Activated CD4-positive, alpha-beta memory T cell treated with anti-CD3 and anti-CD28 coated beads for 36 hours (primary cell): ENCODE data around the gene NMU. TPM values are rescaled to one million over a fixed set of nuclear protein-coding genes. Genes with fewer than 3 reads are reported as not detected.
"Not testable (repeated sequence)": the region's sequence is repeated elsewhere in the genome, so short reads cannot be mapped to it uniquely, and the experiment has no call there.

ENCODE experiments used
- CTCF ChIA-PET: fragments of 350-600 bp; sonication (Branson Sonifier 250); formaldehyde crosslinking; loops from one replicate; lab custom pipeline; 2021; ENCODE audit warnings: antibody characterized with exemption, inconsistent platforms; lab: Charles Lee
- POLR2A ChIA-PET: fragments of 350-600 bp; sonication (Branson Sonifier 250); formaldehyde crosslinking; loops from one replicate; lab custom pipeline; 2021; ENCODE audit warnings: antibody characterized with exemption; lab: Charles Lee
- DNase-seq: peaks from one replicate; pipeline ENCODE4 v3.0.0-alpha.2; 2020
- H3K27ac Mint-ChIP-seq: one replicate; pipeline ENCODE4 v1.8.0; 2021; ENCODE audit warnings: mixed read lengths
- H3K27me3 Mint-ChIP-seq: one replicate; pipeline ENCODE4 v1.8.0; 2021; ENCODE audit warnings: mixed read lengths
- H3K36me3 Mint-ChIP-seq: one replicate; pipeline ENCODE4 v1.8.0; 2021; ENCODE audit warnings: mixed read lengths
- H3K4me1 Mint-ChIP-seq: one replicate; pipeline ENCODE4 v1.8.0; 2021; ENCODE audit warnings: low read depth, mixed read lengths
- H3K4me3 Mint-ChIP-seq: one replicate; pipeline ENCODE4 v1.8.0; 2021; ENCODE audit warnings: mild to moderate bottlenecking, mixed read lengths
- H3K9me3 Mint-ChIP-seq: one replicate; pipeline ENCODE4 v1.8.0; 2021; ENCODE audit warnings: mixed read lengths
- intact Hi-C: fragments of 100-400 bp; cut with micrococcal nuclease; formaldehyde crosslinking; loops from one replicate; pipeline ENCODE4 v1.15.1; 2023
- total RNA-seq, 2 experiments: library from RNA; stranded (reverse); gene quantifications; one replicate each; pipeline ENCODE4 v1.2.3, GENCODE V29; 2021

NMU gene, protein sequence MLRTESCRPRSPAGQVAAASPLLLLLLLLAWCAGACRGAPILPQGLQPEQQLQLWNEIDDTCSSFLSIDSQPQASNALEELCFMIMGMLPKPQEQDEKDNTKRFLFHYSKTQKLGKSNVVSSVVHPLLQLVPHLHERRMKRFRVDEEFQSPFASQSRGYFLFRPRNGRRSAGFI
- total RNA-seq, result under 1 TPM in 1 of 2 experiments, not detected in 1; 0.63 TPM

DNA sequence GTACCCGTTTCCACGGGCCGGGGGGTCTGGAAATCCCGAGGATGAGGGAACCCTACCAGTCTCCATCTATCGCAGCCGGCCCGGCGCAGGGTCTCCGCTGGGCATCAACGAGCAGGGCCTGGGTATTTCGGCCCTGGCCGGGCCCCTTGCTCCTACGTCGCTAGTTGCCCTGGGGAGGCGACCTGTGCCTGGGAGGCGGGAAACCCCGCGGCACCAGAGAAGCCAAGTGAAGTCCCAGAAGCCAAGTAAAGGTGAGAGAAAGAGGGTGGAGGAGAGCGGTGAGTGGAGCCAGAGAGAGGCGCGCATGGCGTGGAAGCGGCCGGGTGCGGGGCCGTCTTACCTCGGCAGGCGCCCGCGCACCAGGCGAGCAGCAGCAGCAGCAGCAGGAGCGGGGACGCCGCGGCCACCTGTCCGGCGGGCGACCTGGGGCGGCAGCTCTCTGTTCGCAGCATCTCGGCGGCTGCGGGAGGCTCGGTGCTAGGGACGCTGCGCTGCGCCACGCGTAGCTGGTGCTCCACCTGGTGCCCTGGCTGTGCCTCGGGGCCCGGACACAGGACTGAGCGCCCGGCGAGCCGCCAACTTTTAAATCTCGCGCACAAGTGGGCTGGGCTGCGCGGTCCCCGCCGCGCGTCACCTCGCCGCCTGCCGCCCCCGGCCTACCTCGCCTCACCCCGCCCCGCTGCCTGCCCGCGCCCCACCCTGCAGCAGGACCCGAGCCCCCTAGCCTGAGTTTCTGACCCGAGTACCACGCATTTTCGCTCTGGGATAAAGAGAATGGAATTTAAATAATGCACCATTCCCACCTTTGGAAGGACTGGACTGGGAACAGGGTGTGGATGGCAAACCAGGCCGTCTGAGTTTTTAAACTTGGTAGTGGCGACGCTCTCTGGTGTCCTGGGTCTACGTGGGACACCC, at the start of gene NMU:
Gene NMU, minus strand, starts transcription at position 558 of the 915 bp plus-strand sequence. Its CDS starts 106 bp downstream, at position 452.
- intact Hi-C loops, result no loop called here
- no peak within 1 kb of the TSS for H3K27ac Mint-ChIP-seq

GRCh38 chr4:55684276-55684675, 48.2 kb upstream of the NMU start:
- DNase-seq, result no peak
- Mint-ChIP-seq H3K27me3 (peaks cover 2% of the 10 kb centered on the region), H3K4me1 (no peaks in the 10 kb centered on the region), H3K27ac (no peak overlapping the region), H3K36me3 (no peaks in the 10 kb centered on the region), H3K4me3 (no peak overlapping the region), H3K9me3 (peaks cover 3% of the 10 kb centered on the region)
- intact Hi-C loops, result no loop called here
- ChIA-PET CTCF (no interaction called here), POLR2A (no interaction called here)

More for the DNA sequence above, at the start of gene NMU:
- Mint-ChIP-seq H3K4me3 (peak within 1 kb of the TSS; percentile 61), H3K27me3 (peaks cover 46% of the 10 kb centered on the region), H3K4me1 (peaks cover 14% of the 10 kb centered on the region), H3K9me3 (no peaks in the 10 kb centered on the region), H3K36me3 (no peaks in the 10 kb centered on the region)
- POLR2A ChIA-PET, result no interaction called here
- peak; percentile 61 for DNase-seq
- CTCF ChIA-PET, result interaction anchor here (0.7 to 1.1 kb wide), 2 partner anchors 33 to 200 kb away, joined by 3 read pairs; no protein-coding TSS in a partner anchor

GRCh38 chr4:55682797-55683196, 46.7 kb upstream of the NMU start:
- H3K27me3 Mint-ChIP-seq, H3K9me3 Mint-ChIP-seq, POLR2A ChIA-PET, H3K36me3 Mint-ChIP-seq, DNase-seq, H3K27ac Mint-ChIP-seq, intact Hi-C loops, H3K4me1 Mint-ChIP-seq, H3K4me3 Mint-ChIP-seq, CTCF ChIA-PET: not testable (repeated sequence)

GRCh38 chr4:55682295-55682694, 46.2 kb upstream of the NMU start:
- Mint-ChIP-seq H3K27me3 (peaks cover 4% of the 10 kb centered on the region), H3K27ac (no peak overlapping the region), H3K4me3 (no peak overlapping the region), H3K4me1 (no peaks in the 10 kb centered on the region), H3K36me3 (no peaks in the 10 kb centered on the region), H3K9me3 (peaks cover 3% of the 10 kb centered on the region)
- CTCF ChIA-PET, result no interaction called here
- POLR2A ChIA-PET, result no interaction called here
- intact Hi-C loops, result no loop called here
- no peak for DNase-seq

- no peaks in the 10 kb centered on the region for H3K4me1 Mint-ChIP-seq
- no peaks in the 10 kb centered on the region for H3K36me3 Mint-ChIP-seq
- H3K9me3 Mint-ChIP-seq, result peaks cover 3% of the 10 kb centered on the region
These were observed 45.3 kb upstream of the NMU start for GRCh38 chr4:55681430-55681829.

DNA sequence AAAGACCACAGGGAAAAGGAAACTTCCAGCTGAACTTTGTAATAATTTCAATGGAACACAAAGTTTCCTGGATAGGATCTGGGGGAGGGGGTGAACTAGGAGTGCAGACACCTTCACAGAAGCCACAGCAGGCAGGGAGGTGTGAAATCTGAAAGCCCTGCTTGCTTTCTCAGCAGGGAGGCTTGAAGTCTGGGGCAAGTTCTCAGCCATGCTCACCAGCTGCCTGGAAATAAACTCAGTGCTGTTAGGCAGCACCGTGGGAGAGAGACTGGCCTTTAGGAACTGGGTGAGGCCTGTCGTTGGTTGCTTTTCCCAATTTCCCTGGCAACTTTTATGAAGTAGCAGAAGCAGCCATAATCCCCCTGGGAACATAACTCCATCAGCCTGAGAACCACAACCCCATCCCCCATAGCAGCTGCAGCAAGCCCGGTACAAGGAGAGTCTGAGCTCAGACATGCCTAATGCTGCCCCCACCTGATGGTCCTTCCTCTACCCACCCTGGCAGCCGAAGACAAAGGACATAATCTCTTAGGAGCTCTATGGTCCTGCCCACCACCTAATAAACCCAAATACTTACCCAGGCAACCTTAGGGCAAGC, 39.2 kb upstream of the NMU start:
- POLR2A ChIA-PET, result no interaction called here
- Mint-ChIP-seq H3K4me1 (no peaks in the 10 kb centered on the region), H3K27me3 (peaks cover 9% of the 10 kb centered on the region), H3K36me3 (no peaks in the 10 kb centered on the region), H3K4me3 (no peak overlapping the region), H3K9me3 (no peaks in the 10 kb centered on the region), H3K27ac (no peak overlapping the region)
- intact Hi-C loops, result no loop called here
- CTCF ChIA-PET, result no interaction called here
- DNase-seq, result no peak

More at GRCh38 chr4:55681430-55681829, 45.3 kb upstream of the NMU start:
- H3K4me3 Mint-ChIP-seq, result no peak overlapping the region
- peaks cover 3% of the 10 kb centered on the region for H3K27me3 Mint-ChIP-seq
- ChIA-PET CTCF (no interaction called here), POLR2A (no interaction called here)
- DNase-seq, result no peak
- no peak overlapping the region for H3K27ac Mint-ChIP-seq
- intact Hi-C loops, result no loop called here

DNA sequence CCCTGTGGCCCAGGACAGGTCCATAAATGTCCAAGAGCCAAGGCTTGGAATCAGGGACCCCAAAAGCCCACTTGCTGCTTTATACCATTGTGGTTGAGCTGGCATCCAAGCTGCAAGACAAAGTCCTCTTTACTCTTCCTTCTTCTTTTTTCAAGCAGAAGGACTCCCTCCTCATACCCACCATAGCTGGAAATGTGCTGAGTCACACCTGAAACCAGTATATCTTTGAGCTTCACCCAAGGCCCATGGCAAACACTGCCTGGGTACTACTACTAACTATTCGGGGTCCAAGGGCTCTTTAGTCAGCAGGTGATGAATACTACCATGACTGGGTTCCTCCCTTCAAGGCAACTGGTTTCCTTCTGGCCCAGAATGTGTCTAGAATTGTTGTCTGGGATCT, 37.3 kb upstream of the NMU start:
- Mint-ChIP-seq H3K4me1 (no peaks in the 10 kb centered on the region), H3K9me3 (no peaks in the 10 kb centered on the region), H3K27me3 (peaks cover 15% of the 10 kb centered on the region), H3K27ac (no peak overlapping the region), H3K4me3 (no peak overlapping the region), H3K36me3 (no peaks in the 10 kb centered on the region)
- POLR2A ChIA-PET, result no interaction called here
- intact Hi-C loops, result no loop called here
- CTCF ChIA-PET, result no interaction called here
- DNase-seq, result no peak

DNA sequence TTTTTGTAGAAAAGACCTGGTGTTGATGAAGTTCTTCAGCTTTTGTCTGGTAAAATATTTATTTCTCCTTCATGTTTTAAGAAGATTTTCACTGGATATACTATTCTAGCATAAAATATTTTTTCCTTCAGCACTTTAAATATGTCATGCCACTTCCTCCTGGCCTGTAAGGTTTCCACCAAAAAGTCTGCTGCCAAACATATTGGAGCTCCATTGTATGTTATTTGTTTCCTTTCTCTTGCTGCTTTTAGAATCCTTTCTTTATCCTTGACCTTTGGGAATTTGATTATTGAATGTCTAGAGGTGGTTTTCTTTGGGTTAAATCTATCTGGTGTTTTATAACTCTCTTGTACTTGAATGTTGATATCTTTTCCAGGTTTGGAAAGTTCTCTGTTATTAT, 35.6 kb upstream of the NMU start:
- Mint-ChIP-seq H3K4me3 (no peak overlapping the region), H3K4me1 (no peaks in the 10 kb centered on the region), H3K27me3 (peaks cover 15% of the 10 kb centered on the region), H3K9me3 (no peaks in the 10 kb centered on the region), H3K27ac (no peak overlapping the region), H3K36me3 (no peaks in the 10 kb centered on the region)
- ChIA-PET CTCF (no interaction called here), POLR2A (no interaction called here)
- intact Hi-C loops, result no loop called here
- DNase-seq, result no peak

GRCh38 chr4:55670695-55671094, 34.6 kb upstream of the NMU start:
- no peaks in the 10 kb centered on the region for H3K9me3 Mint-ChIP-seq
- CTCF ChIA-PET, result no interaction called here

DNA sequence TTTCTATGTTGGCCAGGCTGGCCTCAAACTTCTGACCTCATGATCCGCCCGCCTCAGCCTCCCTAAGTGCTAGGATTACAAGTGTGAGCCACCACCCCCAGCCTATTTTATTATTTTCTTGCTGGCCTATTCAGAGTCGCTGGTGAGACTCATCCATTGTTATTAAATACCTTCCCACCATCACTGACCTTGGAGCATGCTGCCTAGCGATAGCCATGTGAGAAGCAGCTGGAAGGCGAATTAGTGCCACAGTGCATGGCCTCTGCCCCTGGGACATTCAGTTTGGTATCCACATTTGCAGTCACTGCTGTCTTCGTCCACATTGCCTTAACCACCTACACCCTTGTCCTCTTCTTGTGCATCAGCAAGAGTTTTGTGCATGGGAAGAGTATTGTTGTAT, 32.4 kb upstream of the NMU start:
- no peaks in the 10 kb centered on the region for H3K9me3 Mint-ChIP-seq
- POLR2A ChIA-PET, result no interaction called here
- H3K27me3 Mint-ChIP-seq, result peaks cover 23% of the 10 kb centered on the region

More at GRCh38 chr4:55670695-55671094, 34.6 kb upstream of the NMU start:
- DNase-seq, result no peak
- POLR2A ChIA-PET, result no interaction called here
- peaks cover 16% of the 10 kb centered on the region for H3K27me3 Mint-ChIP-seq
- no peak overlapping the region for H3K4me3 Mint-ChIP-seq
- H3K36me3 Mint-ChIP-seq, result no peaks in the 10 kb centered on the region
- H3K4me1 Mint-ChIP-seq, result no peaks in the 10 kb centered on the region
- intact Hi-C loops, result no loop called here
- no peak overlapping the region for H3K27ac Mint-ChIP-seq

GRCh38 chr4:55666535-55666934, 30.4 kb upstream of the NMU start:
- CTCF ChIA-PET, result no interaction called here
- no peak overlapping the region for H3K4me3 Mint-ChIP-seq
- peaks cover 2% of the 10 kb centered on the region for H3K9me3 Mint-ChIP-seq
- no peak for DNase-seq
- peaks cover 3% of the 10 kb centered on the region for H3K4me1 Mint-ChIP-seq
- no peak overlapping the region for H3K27ac Mint-ChIP-seq
- no peaks in the 10 kb centered on the region for H3K36me3 Mint-ChIP-seq
- intact Hi-C loops, result no loop called here
- POLR2A ChIA-PET, result no interaction called here
- peaks cover 18% of the 10 kb centered on the region for H3K27me3 Mint-ChIP-seq

More for the DNA sequence above, 32.4 kb upstream of the NMU start:
- CTCF ChIA-PET, result no interaction called here
- no peaks in the 10 kb centered on the region for H3K36me3 Mint-ChIP-seq
- H3K4me1 Mint-ChIP-seq, result no peaks in the 10 kb centered on the region
- H3K27ac Mint-ChIP-seq, result no peak overlapping the region
- H3K4me3 Mint-ChIP-seq, result no peak overlapping the region
- intact Hi-C loops, result no loop called here
- no peak for DNase-seq

DNA sequence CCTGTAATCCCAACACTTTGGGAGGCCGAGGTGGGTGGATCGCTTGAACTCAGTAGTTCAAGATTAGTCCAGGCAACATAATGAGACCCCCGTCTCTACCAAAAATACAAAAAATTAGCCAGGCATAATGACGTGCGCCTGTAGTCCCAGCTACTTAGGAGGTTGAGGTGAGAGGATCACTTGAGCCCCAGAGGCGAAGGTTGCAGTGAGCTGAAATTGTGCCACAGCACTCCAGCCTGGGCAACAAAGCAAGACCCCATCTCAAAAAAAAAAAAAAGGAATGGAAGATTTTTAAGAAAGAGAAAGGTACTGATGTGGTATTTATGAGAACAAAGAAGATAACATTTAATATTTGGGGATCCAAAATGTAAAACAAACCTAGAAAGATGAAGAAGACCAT, 27.0 kb upstream of the NMU start:
- Mint-ChIP-seq H3K27me3 (peaks cover 16% of the 10 kb centered on the region), H3K27ac (no peak overlapping the region), H3K36me3 (no peaks in the 10 kb centered on the region), H3K4me3 (no peak overlapping the region), H3K9me3 (peaks cover 13% of the 10 kb centered on the region), H3K4me1 (peaks cover 7% of the 10 kb centered on the region)
- ChIA-PET POLR2A (no interaction called here), CTCF (interaction anchor here (1.2 kb wide), 1 partner anchor 317 kb away, joined by 3 read pairs; the partner anchor contains the start of gene SRD5A3)
- DNase-seq, result no peak
- intact Hi-C loops, result no loop called here
